IPS-18c (cell line): Measurements from ENCODE around the gene MACROD1.
"Not testable (repeated sequence)": the region's sequence is repeated elsewhere in the genome, so short reads cannot be mapped to it uniquely, and the experiment has no call there.

Experiments
- H3K4me3 ChIP-seq: 2 replicates; pipeline ENCODE4 v1.7.0; 2013; ENCODE audit warnings: low read depth, mild to moderate bottlenecking, low read length, moderate library complexity; ENCODE audit not compliant: insufficient read depth
- H3K9me3 ChIP-seq: one replicate; pipeline ENCODE4 v1.6.1; 2013; ENCODE audit warnings: mild to moderate bottlenecking, low read length, moderate library complexity; ENCODE audit not compliant: control insufficient read depth, insufficient read depth

MACROD1 gene

DNA sequence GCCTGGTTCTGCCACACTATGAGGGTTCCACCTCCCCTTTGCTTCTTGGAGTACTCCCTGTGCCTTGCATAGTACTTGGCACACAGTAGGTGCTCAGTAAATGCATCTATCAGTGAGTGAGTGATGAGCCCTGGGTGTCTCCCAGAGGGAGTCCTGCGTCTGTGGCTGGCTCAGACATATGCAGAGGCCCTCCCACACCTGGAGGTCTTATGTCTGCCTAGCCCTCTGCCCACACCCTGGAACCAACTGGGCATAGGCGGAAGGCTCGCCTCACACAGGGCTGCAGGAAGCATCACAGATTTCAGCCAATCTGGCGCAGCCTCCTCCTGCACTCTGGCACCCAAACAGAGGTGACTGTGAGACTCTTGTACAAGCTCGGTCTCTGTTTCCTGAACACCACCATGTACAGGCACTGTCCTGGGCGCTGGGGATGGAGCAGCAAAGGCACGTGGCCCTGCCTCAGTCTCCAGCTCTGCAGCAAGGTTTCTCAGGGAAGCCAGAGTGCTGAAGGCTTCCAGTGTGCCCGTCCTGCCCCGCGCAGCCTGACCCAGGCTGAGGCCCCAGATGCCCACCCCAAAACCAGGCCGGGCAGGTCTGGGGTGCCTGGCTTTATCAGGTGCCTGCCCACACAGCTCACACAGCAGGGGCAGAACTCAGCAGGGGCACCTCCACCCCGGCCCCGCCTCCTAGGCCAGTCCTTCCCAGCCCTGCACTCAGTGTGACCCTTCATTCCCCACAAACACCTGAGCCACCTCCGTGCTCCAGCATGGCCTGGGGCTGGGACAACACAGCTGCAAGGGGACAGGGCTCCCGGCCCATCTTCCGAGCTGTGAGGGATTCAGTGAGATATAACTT, 103.5 kb downstream of the MACROD1 start:
- no peak overlapping the region for H3K4me3 ChIP-seq
- no peaks in the 10 kb centered on the region for H3K9me3 ChIP-seq

DNA sequence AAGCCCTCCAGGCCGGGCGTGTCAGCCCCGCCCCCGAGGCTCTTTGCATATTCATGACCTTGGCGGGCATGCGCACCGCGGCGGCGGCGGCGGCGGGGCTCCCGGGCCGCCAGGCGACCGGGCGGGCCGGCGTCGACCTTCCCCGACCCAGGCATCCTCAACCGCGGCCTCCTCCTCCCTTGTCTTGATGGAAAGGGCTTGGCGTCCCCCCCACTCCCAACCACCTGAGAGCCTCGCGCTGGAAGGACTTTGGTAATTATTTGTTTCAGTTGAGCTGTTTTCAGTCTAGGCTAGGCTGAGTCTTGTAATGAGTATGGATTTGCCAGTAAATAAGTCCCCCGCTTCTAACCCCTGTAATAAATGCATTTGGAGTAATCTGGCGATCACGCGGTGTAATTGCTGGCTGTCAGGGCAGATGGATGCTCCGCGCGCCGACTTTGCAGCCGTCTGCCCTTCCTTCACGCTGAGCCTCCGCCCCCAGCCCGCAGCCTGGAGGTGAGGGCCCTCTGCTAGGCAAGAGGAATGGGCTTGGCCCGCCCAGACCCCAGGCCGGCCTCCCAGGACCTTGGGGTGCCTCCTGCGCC, 105.0 kb downstream of the MACROD1 start:
- Histone ChIP-seq H3K9me3 (no peaks in the 10 kb centered on the region), H3K4me3 (peak overlapping the region; percentile 36; the same call in 1 of the 2 replicates)

DNA sequence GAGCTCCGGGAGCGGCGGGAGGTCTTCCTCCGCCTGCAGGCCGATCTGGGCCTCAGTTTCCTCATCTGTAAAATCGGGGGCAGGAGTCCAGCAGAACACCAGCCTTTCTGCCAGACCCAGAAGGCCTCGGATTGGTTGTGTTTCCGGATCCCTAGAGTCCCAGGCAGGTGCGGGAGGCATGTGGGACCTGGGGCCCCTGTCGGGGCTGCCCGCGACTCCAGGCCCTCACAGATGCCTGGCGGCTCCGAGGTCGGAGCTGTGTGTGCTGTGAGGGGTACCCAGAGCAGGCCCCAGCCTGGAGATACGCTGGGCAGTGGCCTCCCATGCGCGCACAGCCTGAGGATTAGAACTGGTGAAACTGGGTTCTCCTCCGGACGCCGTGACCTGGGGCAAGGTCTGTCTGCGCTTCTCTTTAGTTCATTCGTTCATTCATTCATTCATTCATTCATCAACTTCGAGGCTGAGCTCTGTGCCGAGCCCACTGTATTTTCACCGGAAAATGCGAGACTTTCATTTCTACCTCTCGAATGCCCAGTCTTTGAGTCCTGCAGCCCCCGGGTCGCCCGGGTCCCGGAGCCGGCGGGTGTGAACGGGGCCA, 105.6 kb downstream of the MACROD1 start:
- Histone ChIP-seq H3K9me3 (no peaks in the 10 kb centered on the region), H3K4me3 (peak overlapping the region; percentile 36)

DNA sequence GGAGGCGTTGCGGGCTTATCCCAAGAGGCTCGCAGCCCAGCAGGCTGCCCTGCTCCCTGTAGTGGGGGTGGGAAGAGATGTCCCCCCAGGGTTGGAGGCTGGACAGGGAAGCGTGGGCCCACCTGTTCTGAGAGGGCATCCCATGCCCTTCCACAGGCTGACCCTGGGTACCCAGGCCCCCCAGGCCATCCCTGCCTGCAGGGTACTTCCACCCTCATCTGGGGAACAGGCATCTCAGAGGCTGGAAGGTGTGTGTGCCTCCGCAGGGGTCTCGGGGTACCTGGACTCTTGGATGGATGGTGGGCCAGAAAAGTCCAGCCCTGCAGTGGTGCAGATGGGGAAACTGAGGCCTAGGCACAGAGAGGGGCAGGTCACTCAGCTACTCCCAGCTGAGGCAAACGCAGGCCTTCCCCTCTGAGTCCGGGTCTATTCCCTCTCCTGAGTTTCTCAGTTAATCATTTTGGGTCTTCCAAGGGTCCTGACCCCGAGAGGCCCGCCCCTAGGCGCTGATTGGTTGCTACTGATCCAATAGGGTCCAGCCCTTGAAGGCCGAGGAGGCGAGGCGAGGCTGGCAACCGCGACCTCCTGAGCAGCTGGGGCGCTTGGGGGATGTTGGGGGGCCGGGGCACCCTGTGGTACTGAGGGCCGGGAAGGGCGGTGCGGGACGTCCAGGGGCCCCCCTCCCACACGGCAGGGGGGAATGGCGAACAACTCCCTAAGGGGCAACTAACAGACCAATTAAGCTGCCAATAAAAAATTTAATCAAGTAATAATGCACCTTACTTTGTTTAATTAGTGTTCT, 106.4 kb downstream of the MACROD1 start:
- no peaks in the 10 kb centered on the region for H3K9me3 ChIP-seq
- H3K4me3 ChIP-seq = no peak overlapping the region

DNA sequence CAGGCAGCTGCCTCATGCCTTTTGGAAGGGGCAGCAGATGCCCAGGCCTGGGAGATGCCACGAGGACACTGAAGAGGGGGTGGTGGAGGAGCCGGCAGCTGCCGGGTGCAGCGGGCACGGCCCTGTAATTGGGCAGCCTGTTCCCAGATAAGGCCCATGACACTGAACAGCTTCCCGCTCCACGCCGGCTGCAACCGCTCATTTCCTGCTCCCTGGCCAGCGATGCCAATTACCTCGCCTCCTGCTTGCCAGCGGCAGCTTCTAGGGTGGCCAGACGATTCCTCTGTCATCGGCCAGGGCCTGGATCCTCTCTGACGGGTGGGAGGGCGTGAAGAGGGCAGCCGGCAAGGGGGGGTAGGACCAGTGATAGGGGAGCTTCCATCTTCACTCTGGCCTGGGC, 107.4 kb downstream of the MACROD1 start:
- H3K9me3 ChIP-seq = no peaks in the 10 kb centered on the region
- H3K4me3 ChIP-seq = no peak overlapping the region

DNA sequence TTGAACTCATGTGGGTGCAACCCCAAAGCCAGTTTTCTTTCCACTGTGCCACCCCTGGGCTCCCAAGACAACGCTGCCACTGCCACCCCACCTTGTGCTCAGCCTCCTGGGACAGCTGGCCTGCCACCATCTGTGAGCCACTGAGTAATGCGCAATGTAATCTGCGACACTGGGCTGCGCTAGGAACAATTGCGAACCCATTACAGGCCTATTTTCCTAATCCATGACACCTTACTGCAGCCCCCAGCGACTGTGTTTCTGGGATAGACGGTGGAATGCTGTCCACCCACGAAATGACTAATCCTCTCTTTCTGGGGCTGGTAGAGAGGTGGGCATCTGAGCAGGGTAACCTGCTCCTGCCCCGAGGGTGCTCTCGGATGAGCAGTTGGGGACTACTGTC, 108.0 kb downstream of the MACROD1 start:
- no peak overlapping the region for H3K4me3 ChIP-seq
- no peaks in the 10 kb centered on the region for H3K9me3 ChIP-seq

DNA sequence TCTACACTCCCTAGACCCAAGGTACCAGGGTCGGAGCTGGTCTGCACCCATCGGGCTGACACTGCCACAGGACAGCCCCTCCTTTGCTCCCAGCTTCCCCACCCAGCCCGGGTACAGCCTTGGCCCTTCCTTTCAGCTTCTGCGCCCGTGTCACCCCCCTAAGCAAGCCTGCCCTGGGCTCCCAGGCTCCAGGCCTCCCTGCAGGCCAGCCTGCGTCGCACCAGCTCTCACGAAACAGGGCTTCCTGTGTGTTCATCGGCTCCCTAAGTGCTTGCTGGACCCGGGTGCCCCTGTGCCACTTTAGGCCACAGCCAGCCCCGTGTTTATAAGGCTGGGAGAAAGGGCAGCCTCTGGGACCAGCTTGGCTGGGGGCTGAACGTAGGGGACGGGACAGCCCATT, 109.1 kb downstream of the MACROD1 start:
- no peak overlapping the region for H3K4me3 ChIP-seq
- H3K9me3 ChIP-seq = no peaks in the 10 kb centered on the region

DNA sequence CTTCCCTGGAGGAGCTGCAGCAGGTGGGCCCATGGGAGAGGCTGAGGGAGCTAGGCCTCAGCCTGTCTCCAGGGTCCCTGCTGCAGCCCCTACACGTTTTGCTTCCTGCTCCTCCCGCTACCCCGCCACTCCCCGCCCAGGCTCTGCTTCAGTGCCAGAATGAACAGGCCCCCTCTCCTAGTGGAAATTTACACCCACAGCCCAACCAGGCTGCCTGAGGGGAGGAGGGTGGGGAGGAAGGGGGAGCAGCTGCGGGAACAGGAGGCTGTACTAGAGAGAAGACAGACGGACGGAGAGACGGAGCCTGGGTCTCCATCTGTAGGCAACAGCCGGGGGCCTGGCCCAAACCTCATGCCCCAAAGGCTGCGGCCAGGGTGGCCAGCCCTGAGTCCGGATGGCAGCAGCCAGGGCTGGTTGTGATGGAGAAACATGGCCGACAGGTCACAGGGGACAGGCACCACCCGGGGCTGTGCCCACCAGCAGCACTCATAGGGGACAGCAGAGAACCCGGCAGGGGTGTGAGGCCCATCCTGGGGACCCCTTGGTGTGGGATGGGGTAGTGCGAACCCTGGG, 109.6 kb downstream of the MACROD1 start:
- Histone ChIP-seq H3K9me3 (no peaks in the 10 kb centered on the region), H3K4me3 (no peak overlapping the region)

DNA sequence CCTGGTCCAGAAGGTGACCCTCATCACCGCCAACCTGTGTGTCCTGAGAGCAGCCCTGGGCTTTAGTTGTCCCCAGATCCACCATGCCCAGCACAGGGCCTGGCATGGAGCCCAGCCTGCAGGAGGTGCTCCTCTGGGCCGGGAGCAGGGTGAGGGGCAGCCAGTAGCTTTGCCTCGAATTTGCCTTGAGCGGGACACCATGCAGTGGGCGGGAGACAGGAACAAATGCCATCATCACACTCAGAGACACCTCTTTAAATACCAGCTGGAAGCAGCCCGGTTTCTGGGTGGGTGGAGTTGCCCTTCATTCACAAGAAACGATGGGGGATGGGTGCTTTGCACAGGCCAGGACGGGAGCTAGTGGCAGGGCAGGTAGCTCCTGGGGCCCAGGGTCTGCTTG, 110.8 kb downstream of the MACROD1 start:
- Histone ChIP-seq H3K4me3 (no peak overlapping the region), H3K9me3 (no peaks in the 10 kb centered on the region)

DNA sequence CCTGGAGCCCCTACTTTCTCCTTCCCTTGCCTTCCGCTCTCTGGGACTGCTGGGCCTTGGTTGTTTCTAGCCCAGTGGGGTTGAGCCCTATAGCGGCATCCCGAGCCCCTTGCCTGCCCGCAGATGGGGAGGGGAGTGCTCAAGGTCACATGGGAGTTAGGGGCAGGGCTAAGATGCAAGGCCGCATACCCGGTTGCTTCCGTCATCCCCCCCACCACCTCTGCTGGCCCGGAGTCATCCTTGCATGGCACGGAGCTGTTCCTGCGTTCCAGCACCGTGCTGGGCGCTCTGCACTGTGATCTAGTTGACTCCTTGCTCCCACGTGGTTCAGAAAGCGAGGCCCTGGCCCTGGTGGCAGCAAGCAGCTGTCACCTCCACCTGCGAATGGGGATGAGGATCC, 112.2 kb downstream of the MACROD1 start:
- Histone ChIP-seq H3K4me3 (peak overlapping the region; percentile 15; the same call in 1 of the 2 replicates), H3K9me3 (no peaks in the 10 kb centered on the region)

DNA sequence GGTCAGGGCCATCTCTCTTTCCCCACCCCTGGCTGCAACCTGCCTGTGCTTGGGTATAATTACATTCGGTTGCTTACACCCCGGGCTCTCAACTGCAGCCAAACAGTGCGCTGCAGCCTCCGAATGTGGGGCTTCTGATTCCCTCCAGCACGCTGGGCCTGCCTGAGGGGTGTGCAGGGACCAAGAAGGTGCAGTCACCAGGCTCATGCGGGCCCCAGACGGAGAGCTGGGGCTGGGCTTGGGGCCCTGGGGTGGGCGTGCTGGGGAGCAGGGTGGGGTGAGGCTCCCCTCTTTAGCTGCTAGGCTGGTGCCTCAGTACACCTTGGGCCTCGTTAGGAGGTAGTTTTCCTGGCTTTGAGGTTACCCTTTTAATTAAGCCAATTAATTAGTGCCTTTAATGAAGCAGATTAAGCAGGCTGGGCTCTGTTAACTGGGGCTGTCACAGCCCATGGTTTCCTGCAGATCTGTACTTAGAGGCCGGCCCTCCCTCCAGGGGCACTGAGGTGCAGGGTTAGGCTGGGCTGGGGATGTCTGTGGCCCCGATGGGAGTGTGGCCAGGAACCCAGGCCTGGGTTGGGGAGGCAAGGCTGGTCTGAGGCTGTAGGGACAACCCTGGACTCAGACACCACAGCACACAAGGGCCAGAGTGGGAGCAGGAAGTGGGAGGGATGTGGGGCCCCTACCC, 112.8 kb downstream of the MACROD1 start:
- Histone ChIP-seq H3K9me3 (no peaks in the 10 kb centered on the region), H3K4me3 (no peak overlapping the region)

DNA sequence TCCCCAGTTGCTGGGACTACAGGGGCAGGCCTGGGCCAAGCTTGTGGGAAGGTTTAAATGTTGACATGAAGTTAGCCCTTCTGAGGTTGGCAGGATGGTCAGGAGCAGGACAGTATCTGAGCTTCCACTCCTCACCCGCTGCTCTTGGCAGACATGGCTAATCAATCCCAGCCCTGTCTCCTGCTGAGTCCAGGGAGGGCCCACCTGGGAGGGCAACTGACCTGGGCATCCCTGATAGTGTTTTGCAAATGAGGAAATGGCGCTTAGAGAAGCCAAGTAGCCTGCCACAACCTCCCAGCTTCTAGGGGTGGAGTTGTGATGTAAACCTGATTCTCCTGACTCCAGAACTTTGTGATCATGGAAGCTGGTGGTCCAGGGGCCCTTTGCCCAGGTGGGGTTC, 113.5 kb downstream of the MACROD1 start:
- no peak overlapping the region for H3K4me3 ChIP-seq
- no peaks in the 10 kb centered on the region for H3K9me3 ChIP-seq

DNA sequence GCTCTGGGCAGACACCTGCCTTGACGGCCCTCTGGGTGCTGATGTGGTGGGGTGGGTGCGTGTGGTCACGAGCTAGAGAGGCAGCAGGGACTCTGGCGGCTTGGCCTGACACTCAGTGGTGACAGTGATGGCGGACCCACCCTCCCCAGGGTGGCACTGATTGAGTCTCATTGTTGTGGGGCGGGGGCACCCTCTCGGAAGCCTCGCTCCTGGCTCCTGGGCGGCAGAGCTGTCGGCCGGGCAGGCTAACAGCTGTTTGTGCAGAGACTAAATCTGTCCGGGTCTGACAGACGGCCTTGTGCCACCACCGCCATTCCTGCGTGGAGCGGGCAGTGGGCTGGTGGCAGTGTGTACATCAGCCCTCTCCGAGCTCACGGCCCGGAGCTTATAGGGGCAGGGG, 114.6 kb downstream of the MACROD1 start:
- Histone ChIP-seq H3K4me3 (no peak overlapping the region), H3K9me3 (no peaks in the 10 kb centered on the region)

DNA sequence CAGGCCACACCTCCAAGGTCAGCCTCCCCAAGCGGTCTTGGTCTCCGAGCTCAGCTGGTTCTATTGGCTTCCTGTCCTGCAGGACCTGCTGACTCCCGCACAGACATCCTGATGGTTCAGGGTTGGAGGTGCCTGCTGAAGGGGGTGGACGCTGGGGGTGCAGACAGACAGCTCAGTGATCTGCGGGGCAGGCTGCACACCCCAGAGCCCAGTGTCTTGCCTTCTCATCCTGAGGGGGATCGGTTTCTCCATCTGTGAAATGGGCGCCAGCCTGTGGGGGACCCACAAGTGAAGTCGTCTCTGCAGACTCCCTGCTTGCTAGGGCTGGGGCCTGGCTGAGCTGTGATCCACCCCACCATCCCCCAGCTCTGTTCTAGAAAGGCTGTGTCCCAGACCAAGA, 116.4 kb downstream of the MACROD1 start:
- no peak overlapping the region for H3K4me3 ChIP-seq
- H3K9me3 ChIP-seq = no peaks in the 10 kb centered on the region

DNA sequence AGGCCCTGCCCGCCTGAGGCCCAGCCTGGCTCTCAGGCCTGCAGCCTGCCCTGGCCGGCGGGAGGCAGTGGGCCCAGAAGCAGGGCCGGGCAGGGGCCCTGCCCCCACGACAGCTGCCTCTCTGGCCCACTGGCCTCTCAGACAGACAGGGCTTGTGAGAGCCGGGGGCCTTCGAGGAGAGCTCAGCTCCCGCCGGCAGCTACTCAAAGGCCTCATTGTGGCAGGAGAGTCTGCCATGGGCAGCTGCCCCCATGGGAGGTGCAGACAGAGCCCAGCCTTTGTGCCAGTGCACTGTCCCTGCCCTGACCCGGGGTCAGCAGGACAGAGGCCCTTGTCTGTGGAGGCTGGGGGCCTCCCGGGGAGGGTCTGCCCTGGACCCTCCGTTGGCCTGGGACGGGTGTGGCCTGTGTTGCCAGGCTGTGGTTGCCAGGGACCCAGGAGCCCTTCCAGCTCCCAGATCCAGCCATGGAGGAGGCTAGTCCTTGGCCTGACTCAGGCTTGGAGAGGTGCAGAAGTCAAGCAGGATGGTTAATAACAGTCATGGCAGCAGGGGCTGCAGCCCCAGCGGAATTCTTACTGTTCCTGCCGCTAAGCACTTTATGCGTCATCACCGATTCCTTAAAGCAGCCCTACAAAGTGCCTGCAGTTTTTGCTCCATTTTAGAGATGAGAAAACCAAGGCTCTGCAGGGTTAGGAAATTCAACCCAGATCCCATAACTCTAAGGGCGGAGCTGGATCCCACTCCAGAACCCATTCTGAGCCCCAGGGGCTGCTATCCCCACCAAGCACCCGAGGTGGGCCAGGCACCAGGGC, 117.7 kb downstream of the MACROD1 start:
- H3K4me3 ChIP-seq = no peak overlapping the region
- no peaks in the 10 kb centered on the region for H3K9me3 ChIP-seq

DNA sequence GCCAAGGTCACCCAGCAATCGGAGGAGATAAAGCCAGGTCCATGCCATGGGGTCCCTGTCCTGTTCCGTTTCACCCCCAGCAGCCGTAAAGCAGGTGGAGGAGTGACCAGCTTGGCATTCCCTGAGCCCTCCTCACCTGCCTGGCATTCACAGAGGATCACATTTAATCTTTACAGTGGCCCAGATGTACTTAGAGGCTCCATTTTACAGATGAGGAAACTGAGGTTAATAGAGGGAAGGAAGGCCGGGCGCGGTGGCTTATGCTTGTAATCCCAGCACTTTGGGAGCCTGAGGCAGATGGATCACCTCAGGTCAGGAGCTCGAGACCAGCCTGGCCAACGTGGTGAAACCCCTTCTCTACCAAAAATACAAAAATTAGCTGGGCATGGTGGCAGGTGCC, 118.5 kb downstream of the MACROD1 start:
- not testable (repeated sequence) for H3K9me3 ChIP-seq, H3K4me3 ChIP-seq
